Right kidney (tissue), 9 donors: ENCODE results near the gene HBQ1.
"Not testable (repeated sequence)": the region's sequence is repeated elsewhere in the genome, so short reads cannot be mapped to it uniquely, and the experiment has no call there.

ENCODE experiments used
- DNase-seq: peaks from one replicate; pipeline ENCODE4 v3.0.0-alpha.2; 2016
- long read RNA-seq, 8 donors: transcript quantifications; one replicate each; lab custom pipeline, GENCODE V29; 2026

HBQ1 gene
- long read RNA-seq, donor 1, result 0 reads
- long read RNA-seq, donor 2, partial matches to known transcripts, result 0 of 3 reads
- long read RNA-seq, donor 2, other reads (novel, unspliced or antisense), result 0 of 3 reads
- long read RNA-seq, donor 3, result 0 reads
- long read RNA-seq, donor 4, result 0 reads
- long read RNA-seq, donor 5, result 0 reads
- long read RNA-seq, donor 6, partial matches to known transcripts, result 0 of 1 reads
- long read RNA-seq, donor 6, other reads (novel, unspliced or antisense), result 0 of 1 reads
- long read RNA-seq, donor 7, result 0 reads
- long read RNA-seq, donor 8, partial matches to known transcripts, result 0 of 1 reads
- long read RNA-seq, donor 8, other reads (novel, unspliced or antisense), result 0 of 1 reads

DNA sequence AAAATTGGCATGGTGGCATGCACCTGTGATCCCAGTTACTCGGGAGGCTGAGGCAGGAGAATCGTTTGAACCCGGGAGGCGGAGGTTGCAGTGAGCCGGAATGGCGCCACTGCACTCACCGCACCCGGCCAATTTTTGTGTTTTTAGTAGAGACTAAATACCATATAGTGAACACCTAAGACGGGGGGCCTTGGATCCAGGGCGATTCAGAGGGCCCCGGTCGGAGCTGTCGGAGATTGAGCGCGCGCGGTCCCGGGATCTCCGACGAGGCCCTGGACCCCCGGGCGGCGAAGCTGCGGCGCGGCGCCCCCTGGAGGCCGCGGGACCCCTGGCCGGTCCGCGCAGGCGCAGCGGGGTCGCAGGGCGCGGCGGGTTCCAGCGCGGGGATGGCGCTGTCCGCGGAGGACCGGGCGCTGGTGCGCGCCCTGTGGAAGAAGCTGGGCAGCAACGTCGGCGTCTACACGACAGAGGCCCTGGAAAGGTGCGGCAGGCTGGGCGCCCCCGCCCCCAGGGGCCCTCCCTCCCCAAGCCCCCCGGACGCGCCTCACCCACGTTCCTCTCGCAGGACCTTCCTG is at the start of gene HBQ1:
TSS of gene HBQ1 (plus strand) at position 359 of the 575 bp plus-strand sequence. CDS start at position 387, 28 bp downstream.
- DNase-seq, result peak; percentile 22

DNA sequence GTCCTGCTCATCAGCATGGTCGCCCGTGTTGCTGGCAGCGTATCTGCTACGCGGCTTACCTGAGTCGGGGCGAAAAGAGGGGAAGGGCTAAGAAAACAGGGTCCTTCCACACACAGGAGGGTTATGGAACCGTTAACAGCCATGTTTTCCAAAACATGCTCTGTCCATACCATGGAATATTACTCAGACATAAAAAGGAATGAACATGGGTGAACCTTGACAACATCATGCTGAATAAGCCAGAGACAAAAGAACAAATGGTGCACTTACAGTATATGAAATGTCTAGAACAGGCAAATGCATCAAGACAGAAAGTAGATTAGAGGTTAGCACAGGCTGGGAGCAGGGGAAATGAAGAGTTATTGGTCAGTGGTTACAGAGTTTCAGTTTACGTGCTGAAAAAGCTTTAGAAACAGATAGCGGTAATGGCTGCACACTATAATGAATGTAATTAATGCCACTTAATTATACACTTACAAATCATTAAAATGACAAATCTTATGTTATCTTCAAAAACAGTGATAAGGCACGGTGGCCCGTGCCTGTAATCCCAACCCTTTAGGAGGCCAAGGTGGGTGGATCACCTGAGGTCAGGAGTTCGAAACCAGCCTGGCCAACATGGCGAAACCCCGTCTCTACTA is 49.6 kb upstream of the HBQ1 start:
- no peak for DNase-seq

- DNase-seq, result no peak
These were observed 48.1 kb upstream of the HBQ1 start for GRCh38 chr16:132120-132519.

GRCh38 chr16:133716-134115 is 46.5 kb upstream of the HBQ1 start:
- DNase-seq, result no peak

- peak; percentile 61 for DNase-seq
These were observed 42.2 kb upstream of the HBQ1 start for GRCh38 chr16:138049-138417.

- DNase-seq, result no peak
These were observed 39.9 kb upstream of the HBQ1 start for GRCh38 chr16:140175-140857.

DNA sequence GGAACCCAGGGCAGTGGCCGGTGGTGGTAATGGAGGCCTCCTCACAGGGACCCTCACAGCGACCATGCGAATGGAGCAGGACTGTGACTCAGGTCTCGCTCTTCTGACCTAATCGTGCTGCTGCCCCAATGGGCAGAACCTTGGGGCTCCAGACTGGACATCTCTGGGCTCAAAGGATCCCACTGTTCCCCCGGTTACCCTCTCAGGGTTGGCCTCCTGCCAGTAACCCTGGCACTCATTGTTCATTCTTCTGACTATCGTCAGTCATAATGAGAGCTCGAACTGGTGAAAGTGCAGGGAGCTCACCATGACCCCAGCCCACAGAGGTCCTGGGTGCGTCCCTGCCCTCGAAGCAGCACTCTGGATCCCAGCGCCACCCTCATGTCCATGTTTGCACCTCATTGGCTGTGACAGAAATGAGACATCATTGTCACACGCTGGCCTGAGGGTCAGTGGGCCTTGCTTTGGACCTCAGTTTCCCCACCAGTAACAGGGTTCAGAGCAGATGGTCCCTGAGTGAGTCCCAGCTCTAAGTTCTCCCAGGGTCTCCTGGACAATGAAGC is 37.8 kb upstream of the HBQ1 start:
- no peak for DNase-seq

- DNase-seq, result no peak
These were observed 37.2 kb upstream of the HBQ1 start for GRCh38 chr16:143047-143446.

DNA sequence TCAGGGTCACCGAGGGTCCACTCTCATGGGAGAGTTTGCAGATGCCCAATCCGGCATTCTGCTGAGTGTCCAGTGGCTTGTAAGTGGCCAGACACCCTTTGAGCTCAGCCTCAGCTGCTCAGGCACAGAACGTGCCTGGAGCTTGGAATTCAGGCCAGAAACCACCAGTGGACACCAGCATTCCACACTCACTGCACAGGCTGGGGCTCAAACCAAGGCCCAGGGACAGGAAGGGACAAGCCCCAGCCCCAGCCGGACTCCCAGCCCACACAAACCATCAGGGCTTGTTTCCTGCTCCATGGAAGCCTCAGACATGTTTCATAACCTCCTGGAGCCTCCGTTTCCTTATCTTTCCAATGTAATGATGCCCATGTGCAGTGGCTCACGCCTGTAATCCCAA is 36.8 kb upstream of the HBQ1 start:
- DNase-seq, result no peak

- DNase-seq, result no peak
These were observed 35.4 kb upstream of the HBQ1 start for GRCh38 chr16:144797-145252.

DNA sequence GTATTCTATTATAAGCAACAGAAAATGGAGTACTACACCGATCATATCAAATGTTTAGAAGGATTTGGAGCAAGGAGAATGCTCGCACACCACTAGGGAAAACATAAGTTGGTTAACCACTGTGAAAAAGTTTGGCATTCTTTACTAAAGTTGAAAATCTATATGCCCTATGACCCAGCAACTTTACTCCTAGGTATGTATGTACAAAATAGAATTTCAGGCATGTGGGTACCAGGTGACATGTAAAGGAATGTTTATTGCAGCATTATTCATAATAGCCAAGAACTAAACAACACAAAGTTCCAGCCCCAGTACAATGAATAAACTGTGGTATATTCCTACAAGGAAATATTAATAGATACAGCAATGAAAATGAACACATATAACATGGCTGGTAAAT is 33.6 kb upstream of the HBQ1 start:
- no peak for DNase-seq

- DNase-seq, result no peak
These were observed 31.1 kb upstream of the HBQ1 start for GRCh38 chr16:149024-149660.

GRCh38 chr16:152141-153128 is 27.8 kb upstream of the HBQ1 start, which contains the start of gene HBZ:
Gene HBZ, plus strand, starts transcription at chr16:152644. Its CDS starts 266 bp downstream, at chr16:152910.
- DNase-seq, result no peak

GRCh38 chr16:153129-153521 is 27.1 kb upstream of the HBQ1 start:
- DNase-seq, result not testable (repeated sequence)

- DNase-seq, result not testable (repeated sequence)
These were observed 26.6 kb upstream of the HBQ1 start for GRCh38 chr16:153550-154216.

GRCh38 chr16:154217-155030 is 25.8 kb upstream of the HBQ1 start:
- peak; percentile 52 for DNase-seq

DNA sequence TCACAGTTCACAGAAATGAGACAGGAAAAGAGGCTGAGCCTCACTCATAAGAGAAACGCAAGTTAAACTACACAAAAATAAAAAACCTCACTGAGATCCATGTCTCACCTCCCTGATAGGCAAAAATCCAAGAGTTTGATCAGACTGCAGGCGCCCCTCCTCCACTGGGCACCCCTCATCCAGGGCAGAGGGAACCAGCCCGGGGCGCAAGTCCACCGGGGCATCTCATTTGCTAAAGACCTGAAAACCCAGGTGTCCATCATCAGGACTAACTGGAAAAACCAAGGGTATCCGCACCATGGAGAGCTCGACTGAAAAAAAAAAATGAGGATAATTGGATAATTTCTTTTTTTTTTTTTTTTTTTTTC is 25.2 kb upstream of the HBQ1 start:
- no peak for DNase-seq

DNA sequence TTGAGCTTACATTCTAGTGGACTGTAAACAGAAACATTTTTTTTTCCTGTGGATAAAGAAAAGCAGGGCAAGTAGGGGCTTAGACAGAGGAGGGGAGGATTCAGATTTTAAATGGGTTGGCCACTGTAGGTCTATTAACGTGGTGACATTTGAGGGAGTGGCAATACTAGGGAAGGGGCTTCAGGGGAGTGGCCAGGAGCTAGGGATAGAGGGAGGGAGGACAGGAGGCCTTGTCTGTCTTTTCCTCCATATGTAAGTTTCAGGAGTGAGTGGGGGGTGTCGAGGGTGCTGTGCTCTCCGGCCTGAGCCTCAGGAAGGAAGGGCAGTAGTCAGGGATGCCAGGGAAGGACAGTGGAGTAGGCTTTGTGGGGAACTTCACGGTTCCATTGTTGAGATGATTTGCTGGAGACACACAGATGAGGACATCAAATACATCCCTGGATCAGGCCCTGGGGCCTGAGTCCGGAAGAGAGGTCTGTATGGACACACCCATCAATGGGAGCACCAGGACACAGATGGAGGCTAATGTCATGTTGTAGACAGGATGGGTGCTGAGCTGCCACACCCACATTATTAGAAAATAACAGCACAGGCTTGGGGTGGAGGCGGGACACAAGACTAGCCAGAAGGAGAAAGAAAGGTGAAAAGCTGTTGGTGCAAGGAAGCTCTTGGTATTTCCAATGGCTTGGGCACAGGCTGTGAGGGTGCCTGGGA is 21.0 kb upstream of the HBQ1 start:
- no peak for DNase-seq

GRCh38 chr16:160242-160641 is 20.0 kb upstream of the HBQ1 start:
- DNase-seq, result not testable (repeated sequence)
